HG03575 (cell line): ENCODE measurements around the gene FSIP1.

Source experiments
- ATAC-seq: cut with Tn5 transposase; IDR thresholded peaks from one replicate; pipeline ENCODE4 v1.9.1; 2021; ENCODE audit not compliant: unreplicated experiment, insufficient number of reproducible peaks, low FRiP score; ENCODE audit errors: extremely low read depth

FSIP1 gene

DNA sequence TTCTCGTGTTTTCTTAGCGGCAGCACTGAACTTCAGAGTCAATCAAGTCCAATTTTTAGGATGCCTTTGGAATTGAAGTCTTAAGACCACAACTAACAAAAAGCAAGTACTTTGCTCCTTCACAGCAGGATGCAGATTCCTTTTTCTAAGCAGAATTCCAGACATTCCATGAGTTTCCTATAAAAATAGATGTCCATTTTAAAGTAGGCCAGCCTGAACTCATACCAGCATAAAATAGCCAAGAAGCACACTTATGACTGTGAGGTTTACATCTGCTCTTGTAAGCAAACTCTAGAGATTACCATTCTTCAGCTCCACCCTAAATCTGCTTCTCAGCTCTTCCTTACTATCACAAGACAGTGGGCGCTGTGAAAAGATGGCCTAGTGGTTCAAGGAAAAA, 116.0 kb downstream of the FSIP1 start:
- ATAC-seq: no peak

- ATAC-seq: no peak
These were observed 116.9 kb downstream of the FSIP1 start for GRCh38 chr15:39665629-39666250.

- no peak for ATAC-seq
These were observed 118.9 kb downstream of the FSIP1 start for GRCh38 chr15:39663704-39664250.

GRCh38 chr15:39661776-39662175, 120.9 kb downstream of the FSIP1 start:
- ATAC-seq: no peak

- ATAC-seq: no peak
These were observed 123.9 kb downstream of the FSIP1 start for GRCh38 chr15:39658740-39659139.

DNA sequence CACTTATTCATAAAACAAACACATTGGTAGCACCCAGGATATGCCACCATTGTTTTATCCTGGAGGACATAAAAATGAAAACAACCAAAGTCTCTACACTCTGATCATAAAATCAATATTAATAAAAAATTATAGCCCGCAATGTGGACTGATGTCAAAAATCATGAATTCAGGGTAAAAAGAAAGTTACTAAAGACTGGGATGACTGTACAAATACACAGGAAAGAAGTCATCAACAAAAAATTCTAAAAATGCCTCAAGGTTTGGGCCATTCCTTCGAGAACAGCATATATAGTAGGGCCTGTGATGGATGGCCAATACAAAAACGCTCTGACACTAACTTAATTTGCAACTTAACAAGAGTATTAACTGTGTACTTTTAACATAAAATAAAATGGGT, 125.0 kb downstream of the FSIP1 start:
- no peak for ATAC-seq

- no peak for ATAC-seq
These were observed 125.5 kb downstream of the FSIP1 start for GRCh38 chr15:39657181-39657580.

DNA sequence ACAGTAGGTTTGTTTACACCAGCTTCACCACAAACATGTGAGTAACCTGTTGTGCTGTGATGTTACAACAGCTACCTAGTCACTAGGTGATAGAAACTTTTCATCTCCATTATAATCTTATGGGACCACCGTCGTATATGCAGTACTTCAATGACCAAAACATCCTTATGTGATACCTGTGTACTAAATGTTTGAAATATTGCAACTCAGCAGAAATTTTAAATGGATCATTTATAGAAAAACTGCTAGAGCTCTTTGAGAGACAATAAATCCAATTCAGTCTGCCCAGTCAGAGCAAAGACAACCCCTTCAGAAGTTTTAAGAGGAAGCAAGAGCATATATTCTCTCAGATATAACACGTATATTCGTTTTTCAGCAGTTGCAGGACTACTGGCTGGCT, 128.3 kb downstream of the FSIP1 start:
- no peak for ATAC-seq

- no peak for ATAC-seq
These were observed 130.8 kb downstream of the FSIP1 start for GRCh38 chr15:39651881-39652280.

DNA sequence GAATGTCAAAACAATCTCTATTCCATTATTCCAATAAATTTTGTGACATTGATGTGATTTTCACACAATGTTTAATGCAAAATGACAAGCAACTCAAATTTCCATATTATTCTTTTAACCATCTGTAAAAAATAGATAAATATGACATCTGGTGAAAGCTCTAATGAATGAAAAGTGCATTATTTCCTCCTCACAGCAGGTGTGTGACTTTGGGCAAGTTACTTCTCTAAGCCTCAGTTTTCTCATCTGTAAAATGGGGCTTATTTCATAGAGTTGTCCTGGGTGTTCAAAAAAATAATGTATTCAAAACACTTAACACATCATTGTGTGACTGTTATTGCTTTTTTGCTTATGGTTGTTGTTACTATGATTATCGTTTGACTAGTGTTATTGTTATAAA, 131.3 kb downstream of the FSIP1 start:
- no peak for ATAC-seq

GRCh38 chr15:39649757-39650156, 132.9 kb downstream of the FSIP1 start:
- no peak for ATAC-seq

DNA sequence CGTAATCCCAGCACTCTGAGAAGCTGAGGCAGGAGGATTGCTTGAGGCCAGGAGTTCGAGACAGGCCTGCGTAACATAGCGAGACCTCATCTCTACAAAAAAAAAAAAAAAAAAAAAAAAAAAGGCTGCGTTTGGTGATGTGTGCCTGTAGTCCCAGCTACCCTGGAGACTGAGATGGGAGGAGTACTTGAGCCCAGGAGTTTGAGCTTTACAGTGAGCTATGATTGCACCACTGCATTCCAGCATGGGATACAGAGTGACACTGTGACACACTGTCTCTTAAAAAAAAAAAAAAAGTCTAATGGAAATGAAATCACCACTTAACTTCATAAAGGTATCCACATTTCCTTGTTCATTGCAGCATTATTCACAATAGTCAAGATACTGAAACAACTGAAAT, 136.2 kb downstream of the FSIP1 start:
- ATAC-seq: no peak

GRCh38 chr15:39645976-39646257, 136.7 kb downstream of the FSIP1 start:
- no peak for ATAC-seq

- no peak for ATAC-seq
These were observed 137.3 kb downstream of the FSIP1 start for GRCh38 chr15:39645138-39645975.

- ATAC-seq: no peak
These were observed 138.5 kb downstream of the FSIP1 start for GRCh38 chr15:39644136-39644535.

- ATAC-seq: no peak
These were observed 138.9 kb downstream of the FSIP1 start for GRCh38 chr15:39643727-39644126.

GRCh38 chr15:39642011-39642640, 140.5 kb downstream of the FSIP1 start:
- no peak for ATAC-seq

DNA sequence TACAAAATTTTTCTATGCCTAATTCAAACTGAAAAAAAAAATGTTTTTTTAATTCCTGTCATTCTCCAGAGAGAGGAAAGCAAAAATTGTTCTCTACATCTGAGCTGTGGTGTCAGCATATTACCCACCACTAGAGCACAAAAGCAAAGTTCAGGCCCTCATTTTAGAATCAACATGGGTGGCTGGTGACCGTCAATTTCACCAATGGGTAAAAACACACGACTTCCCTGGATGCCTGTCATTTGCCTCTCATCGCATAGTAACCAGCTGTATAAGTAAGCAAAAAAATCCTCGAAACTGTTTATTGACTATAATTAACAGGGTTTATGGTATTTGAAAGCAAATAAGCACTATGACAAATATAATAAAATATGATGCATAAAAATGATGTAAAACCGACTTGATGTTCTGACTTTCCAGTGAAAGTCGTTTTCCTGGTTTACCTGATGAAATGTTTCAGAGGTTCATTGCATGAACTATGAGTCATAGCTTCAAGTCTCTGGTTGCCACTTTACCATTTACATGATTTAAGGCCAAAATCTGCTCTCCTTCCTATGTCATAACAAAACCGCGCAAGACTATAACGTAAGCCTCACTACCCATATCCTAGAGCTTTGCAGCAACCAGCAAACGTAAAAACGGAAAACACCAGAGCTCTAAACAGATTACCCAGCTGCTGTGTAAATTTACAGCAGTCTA, 141.3 kb downstream of the FSIP1 start:
- no peak for ATAC-seq

- no peak for ATAC-seq
These were observed 142.0 kb downstream of the FSIP1 start for GRCh38 chr15:39640665-39641064.

- no peak for ATAC-seq
These were observed 143.6 kb downstream of the FSIP1 start for GRCh38 chr15:39639037-39639436.
